Coronary artery (tissue), 2 donors: ENCODE data around the gene SCGN.

Experiments
- DNase-seq: peaks from one replicate; pipeline ENCODE4 v3.0.0-alpha.2; 2017; ENCODE audit warnings: low spot score
- H3K27ac ChIP-seq, 2 donors: fragments of 200-600 bp; sonication (generic); one replicate each; pipeline ENCODE4 v1.5.1; 2016 to 2019
- H3K4me3 ChIP-seq: fragments of 200-600 bp; sonication (generic); 2 replicates; pipeline ENCODE4 v1.5.1; 2016; ENCODE audit warnings: mild to moderate bottlenecking, moderate library complexity
- TF ChIP-seq, protein P1 (sequence below): fragments of 200-600 bp; sonication (generic); IDR thresholded peaks from one replicate; pipeline ENCODE4 v1.5.1; 2019; ENCODE audit warnings: antibody characterized with exemption

The SCGN gene

DNA sequence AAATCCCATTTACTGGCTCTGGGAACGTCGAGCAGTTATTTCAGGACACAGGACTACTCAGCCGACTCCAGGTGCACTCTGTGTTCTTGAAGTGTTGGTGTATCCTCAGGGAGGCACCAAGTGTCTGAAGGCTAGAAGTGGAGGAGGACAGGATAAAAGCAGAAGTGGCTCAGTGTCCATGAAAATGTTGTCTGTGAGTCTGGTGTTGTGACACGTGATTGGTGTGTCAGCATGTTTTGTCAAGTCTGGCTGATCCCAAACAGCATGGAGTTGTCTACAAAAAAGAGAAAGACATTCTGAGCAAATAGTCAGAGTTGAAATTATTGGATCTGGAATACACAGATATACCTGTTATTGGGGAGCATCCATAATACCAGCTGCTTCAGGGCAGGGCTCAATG lies 30.3 kb downstream of the SCGN start:
- Histone ChIP-seq H3K4me3 (no peak overlapping the region), H3K27ac (no peak overlapping the region)
- no peak for DNase-seq
- TF ChIP-seq, protein P1, sequence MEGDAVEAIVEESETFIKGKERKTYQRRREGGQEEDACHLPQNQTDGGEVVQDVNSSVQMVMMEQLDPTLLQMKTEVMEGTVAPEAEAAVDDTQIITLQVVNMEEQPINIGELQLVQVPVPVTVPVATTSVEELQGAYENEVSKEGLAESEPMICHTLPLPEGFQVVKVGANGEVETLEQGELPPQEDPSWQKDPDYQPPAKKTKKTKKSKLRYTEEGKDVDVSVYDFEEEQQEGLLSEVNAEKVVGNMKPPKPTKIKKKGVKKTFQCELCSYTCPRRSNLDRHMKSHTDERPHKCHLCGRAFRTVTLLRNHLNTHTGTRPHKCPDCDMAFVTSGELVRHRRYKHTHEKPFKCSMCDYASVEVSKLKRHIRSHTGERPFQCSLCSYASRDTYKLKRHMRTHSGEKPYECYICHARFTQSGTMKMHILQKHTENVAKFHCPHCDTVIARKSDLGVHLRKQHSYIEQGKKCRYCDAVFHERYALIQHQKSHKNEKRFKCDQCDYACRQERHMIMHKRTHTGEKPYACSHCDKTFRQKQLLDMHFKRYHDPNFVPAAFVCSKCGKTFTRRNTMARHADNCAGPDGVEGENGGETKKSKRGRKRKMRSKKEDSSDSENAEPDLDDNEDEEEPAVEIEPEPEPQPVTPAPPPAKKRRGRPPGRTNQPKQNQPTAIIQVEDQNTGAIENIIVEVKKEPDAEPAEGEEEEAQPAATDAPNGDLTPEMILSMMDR = no peak

DNA sequence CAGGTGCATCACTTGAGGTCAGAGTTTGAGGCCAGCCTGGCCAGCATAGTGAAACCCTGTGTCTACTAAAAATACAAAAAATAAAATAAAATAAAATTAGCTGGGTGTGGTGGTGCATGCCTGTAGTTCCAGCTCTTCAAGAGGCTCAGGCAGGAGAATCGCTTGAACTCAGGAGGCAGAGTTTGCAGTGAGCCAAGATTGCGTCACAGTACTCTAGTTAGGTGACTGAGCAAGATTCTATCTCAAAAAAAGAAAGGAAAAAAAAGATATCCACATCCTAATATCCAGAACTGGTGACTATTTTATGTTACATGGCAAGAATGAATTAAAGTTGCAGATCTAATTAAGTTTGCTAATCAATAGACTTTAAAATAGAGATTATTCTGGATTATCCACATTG lies 32.5 kb downstream of the SCGN start:
- H3K27ac ChIP-seq = no peak overlapping the region
- no peak overlapping the region for H3K4me3 ChIP-seq
- TF ChIP-seq, protein P1 = no peak
- DNase-seq = no peak

DNA sequence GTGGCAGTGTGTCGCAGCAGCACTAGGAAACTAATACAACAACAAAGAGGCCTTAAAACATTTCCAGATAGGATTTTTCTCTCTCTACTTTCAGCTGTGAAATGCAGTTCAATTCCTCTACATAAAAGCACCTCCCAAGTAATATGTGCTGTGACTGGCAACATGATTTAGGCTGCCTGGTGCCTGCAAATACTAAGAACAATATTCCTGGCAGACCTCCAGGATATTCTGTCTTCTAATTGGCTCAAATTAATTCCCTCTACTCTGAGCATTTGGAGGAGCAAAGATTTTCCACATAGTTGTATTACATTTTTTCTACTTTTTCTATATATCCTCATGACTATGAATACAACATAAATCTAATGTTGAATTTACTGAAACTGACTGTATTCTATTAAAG lies 33.2 kb downstream of the SCGN start:
- no peak overlapping the region for H3K4me3 ChIP-seq

DNA sequence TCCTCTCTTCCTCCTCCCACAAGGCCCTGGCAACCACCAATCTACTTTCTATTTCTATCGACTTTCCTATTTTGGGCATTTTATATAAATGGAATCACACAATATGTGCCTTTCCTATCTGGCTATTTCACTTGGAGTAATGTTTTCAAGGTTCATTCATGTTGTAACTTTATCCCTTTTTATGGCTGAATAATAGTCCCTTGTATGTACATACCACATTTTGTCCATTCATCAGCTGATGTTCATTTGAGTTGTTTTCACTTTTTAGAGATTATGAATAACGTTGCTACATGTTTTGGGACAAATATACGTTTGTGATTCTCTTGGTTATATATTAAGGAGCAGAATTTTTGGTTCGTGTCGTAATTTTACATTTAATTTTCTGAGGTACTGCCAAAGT lies 33.9 kb downstream of the SCGN start:
- DNase-seq = no peak
- TF ChIP-seq, protein P1 = no peak
- no peak overlapping the region for H3K4me3 ChIP-seq
- H3K27ac ChIP-seq = no peak overlapping the region

More for the DNA sequence above, 33.2 kb downstream of the SCGN start:
- no peak for DNase-seq
- TF ChIP-seq, protein P1 = no peak
- H3K27ac ChIP-seq = no peak overlapping the region

DNA sequence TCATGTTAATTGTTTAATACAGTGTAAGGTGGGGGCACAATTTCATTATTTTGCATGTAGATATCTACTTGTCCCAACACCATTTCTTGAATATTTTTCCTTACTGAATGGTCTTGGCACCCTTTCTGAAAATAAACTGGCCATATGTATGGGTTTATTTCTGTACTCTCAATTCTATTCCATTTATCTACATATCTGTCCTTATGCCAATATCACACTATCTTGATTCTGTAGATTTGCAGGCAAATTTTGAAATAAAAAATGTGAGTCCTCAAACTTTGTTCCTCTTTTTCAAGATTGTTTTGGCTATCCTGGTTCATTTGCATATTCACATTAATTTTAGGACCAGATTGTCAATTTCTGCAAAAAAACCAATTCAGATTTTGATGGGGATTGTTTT lies 34.8 kb downstream of the SCGN start:
- H3K27ac ChIP-seq = no peak overlapping the region
- DNase-seq = no peak
- TF ChIP-seq, protein P1 = no peak
- H3K4me3 ChIP-seq = no peak overlapping the region

DNA sequence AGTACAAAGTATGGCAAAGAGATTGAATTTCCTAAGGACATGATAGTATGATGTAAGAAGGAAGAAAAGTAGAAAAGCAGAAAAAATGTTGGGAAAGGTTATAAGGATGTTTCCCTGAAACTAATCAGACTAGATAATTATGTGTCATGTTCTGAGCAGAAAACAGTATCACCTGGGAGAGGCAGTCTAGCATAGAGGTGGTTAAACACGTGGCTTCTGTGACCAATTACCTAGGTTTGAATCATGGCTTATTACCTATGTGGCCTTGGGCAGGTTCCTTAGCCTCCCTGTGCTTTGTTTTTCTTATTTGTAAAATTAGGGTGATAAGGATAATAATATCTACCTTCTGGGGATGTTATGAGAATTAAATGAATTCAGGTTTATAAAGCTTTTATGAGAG lies 38.0 kb downstream of the SCGN start:
- no peak overlapping the region for H3K4me3 ChIP-seq
- no peak for DNase-seq
- TF ChIP-seq, protein P1 = no peak
- no peak overlapping the region for H3K27ac ChIP-seq

DNA sequence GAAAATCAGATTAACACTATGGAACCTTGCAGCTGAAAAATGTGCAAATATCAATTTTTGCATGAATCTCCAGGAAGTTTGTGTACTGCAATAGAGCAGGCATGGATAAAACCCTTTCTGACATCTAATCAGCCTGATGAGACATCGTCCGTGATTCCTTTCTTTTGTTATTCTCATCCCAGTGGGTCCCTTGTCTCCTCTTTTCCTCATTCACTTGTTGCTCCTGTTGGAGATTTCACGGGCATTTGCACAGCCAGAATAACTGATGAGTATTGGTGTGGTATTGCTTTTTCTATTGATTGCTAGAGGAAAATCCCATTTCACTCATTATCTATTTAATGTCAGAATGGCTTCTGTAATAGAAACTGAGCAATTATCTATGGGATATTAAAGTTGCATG lies 39.9 kb downstream of the SCGN start:
- TF ChIP-seq, protein P1 = no peak
- no peak for DNase-seq
- Histone ChIP-seq H3K27ac (no peak overlapping the region), H3K4me3 (no peak overlapping the region)
